Measurements from ENCODE around the gene CYP24A1. TPM values are rescaled to one million over a fixed set of nuclear protein-coding genes. Genes with fewer than 3 reads are reported as not detected.

Gene CYP24A1
- total and polyA plus RNA-seq, 2 of the 8 experiments (the other 6 are each of a cell fraction or from before 2014, with no cell fraction given) = not detected

- TF ChIP-seq HDAC6 (IDR thresholded peaks at IDR 0.05; ENCODE audit: low read depth, low read length) (no peak), CHD2 (IDR thresholded peaks at IDR 0.05; ENCODE audit: low read length) (no peak), BRCA1 (IDR thresholded peaks at IDR 0.05; ENCODE audit: low read depth, low read length) (no peak), CHD1 (IDR thresholded peaks at IDR 0.05; ENCODE audit: low read depth, low read length) (no peak), SP4 (IDR thresholded peaks at IDR 0.05; ENCODE audit: low read length) (no peak), BCL11A (IDR thresholded peaks at IDR 0.05; ENCODE audit: low read depth in 2 of 2, low read length in 2 of 2) (no peak), KDM5A (IDR thresholded peaks at IDR 0.05; ENCODE audit: low read length) (no peak), SP1 (IDR thresholded peaks at IDR 0.05; ENCODE audit: low read depth, low read length) (no peak)
Observed at GRCh38 chr20:54200487-54201267, 26.9 kb upstream of the CYP24A1 start (continued).
